Fibroblast of lung (primary cell): ENCODE data around the gene RBM38. TPM values are rescaled to one million over a fixed set of nuclear protein-coding genes. Genes with fewer than 3 reads are reported as not detected.

ENCODE experiments used
- DNase-seq, 2 donors: peaks; one replicate each; pipeline versions ENCODE4 v3.0.0 to v3.0.0-alpha.2; 2010; ENCODE audit warnings: low read depth in 2 of 2
- H2AFZ ChIP-seq: 2 replicates; pipeline ENCODE4 v1.5.1; 2012; ENCODE audit warnings: low read length, control low read depth, inconsistent platforms
- H3K27ac ChIP-seq: 2 replicates; pipeline ENCODE4 v1.5.1; 2011; ENCODE audit warnings: low read length, control low read depth; ENCODE audit not compliant: insufficient read depth
- H3K27me3 ChIP-seq: 2 replicates; pipeline ENCODE4 v1.5.1; 2011; ENCODE audit warnings: mild to moderate bottlenecking, low read length; ENCODE audit not compliant: control insufficient read depth, insufficient read depth
- H3K36me3 ChIP-seq: 2 replicates; pipeline ENCODE4 v1.5.1; 2011; ENCODE audit warnings: low read length; ENCODE audit not compliant: control insufficient read depth, insufficient read depth
- H3K4me1 ChIP-seq: 2 replicates; pipeline ENCODE4 v1.5.1; 2011; ENCODE audit warnings: low read length; ENCODE audit not compliant: control insufficient read depth, insufficient read depth; ENCODE audit errors: extremely low read depth
- H3K4me2 ChIP-seq: 2 replicates; pipeline ENCODE4 v1.5.1; 2011; ENCODE audit warnings: low read length, control low read depth; ENCODE audit not compliant: insufficient read depth; ENCODE audit errors: extremely low read depth
- H3K4me3 ChIP-seq, 4 experiments: fragments of 200-600 bp in 1 of 4; sonication (generic) in 1 of 4; replicated peaks in 1 of 4; 2 replicates each; pipeline ENCODE4 v1.5.1; 2011 to 2016; ENCODE audit warnings: low read length in 4 of 4, low read depth in 3 of 4, mild to moderate bottlenecking in 3 of 4, control low read depth in 2 of 4, inconsistent platforms in 1 of 4, mixed read lengths in 1 of 4; ENCODE audit not compliant: insufficient read depth in 1 of 4; ENCODE audit errors: control extremely low read depth in 1 of 4
- H3K79me2 ChIP-seq: 2 replicates; pipeline ENCODE4 v1.5.1; 2012; ENCODE audit warnings: mild to moderate bottlenecking, low read length, inconsistent platforms; ENCODE audit not compliant: control insufficient read depth, insufficient read depth
- H3K9ac ChIP-seq: 2 replicates; pipeline ENCODE4 v1.5.1; 2011; ENCODE audit warnings: mild to moderate bottlenecking, low read length, control low read depth; ENCODE audit not compliant: insufficient read depth
- H3K9me3 ChIP-seq: 2 replicates; pipeline ENCODE4 v1.5.1; 2012; ENCODE audit warnings: low read depth, low read length; ENCODE audit not compliant: control insufficient read depth, insufficient read depth
- H4K20me1 ChIP-seq: 2 replicates; pipeline ENCODE4 v1.5.1; 2011; ENCODE audit warnings: low read length; ENCODE audit not compliant: control insufficient read depth, insufficient read depth; ENCODE audit errors: extremely low read depth
- CTCF ChIP-seq, 2 donors: IDR thresholded peaks in 1 of 2; conservative IDR thresholded peaks in 1 of 2; 1 replicate in 1 of 2; 2 replicates in 1 of 2; pipeline ENCODE4 v1.5.1; 2011 to 2012; ENCODE audit warnings: low read length in 2 of 2, control low read depth in 1 of 2, inconsistent platforms in 1 of 2, low read depth in 1 of 2, mild to moderate bottlenecking in 1 of 2
- EZH2 ChIP-seq: IDR thresholded peaks from 2 replicates; pipeline ENCODE4 v1.5.1; 2012; ENCODE audit warnings: low read length, control low read depth, mild to moderate bottlenecking; ENCODE audit errors: missing control alignments
- polyA plus RNA-seq, 2 donors: library from polyadenylated mRNA; depleted of rRNA in 1 of 2; stranded (reverse) in 1 of 2; unstranded in 1 of 2; fragments of >200 nt; gene quantifications; 2 replicates each; pipeline ENCODE4 v1.2.1, GENCODE V29; 2011 to 2012; ENCODE audit warnings: missing spikeins in 1 of 2
- total RNA-seq: library from RNA; depleted of rRNA; stranded (reverse); fragments of >200 nt; gene quantifications from 2 replicates; pipeline ENCODE4 v1.2.1, GENCODE V29; 2014

RBM38 gene
- total and polyA plus RNA-seq, 2 donors (not counting 1 experiment from before 2014, with no cell fraction given) = 3.9 to 7.9 TPM

GRCh38 chr20:57458400-57459160, 67.4 kb downstream of the RBM38 start:
- Histone ChIP-seq H3K4me1 (no peaks in the 10 kb centered on the region), H3K9me3 (no peaks in the 10 kb centered on the region), H3K79me2 (no peaks in the 10 kb centered on the region), H3K9ac (no peak overlapping the region), H2AFZ (no peak overlapping the region), H3K27ac (no peak overlapping the region), H3K4me2 (no peak overlapping the region), H3K4me3 (no peak overlapping the region), H3K36me3 (no peaks in the 10 kb centered on the region), H3K27me3 (peaks cover 11% of the 10 kb centered on the region), H4K20me1 (no peaks in the 10 kb centered on the region)
- DNase-seq = peak in 1 of 2 donors; percentile 13
- TF ChIP-seq CTCF (conservative IDR thresholded peaks at IDR 0.05 in 1 of 2, IDR thresholded peaks at IDR 0.05 in 1 of 2; ENCODE audit: low read depth in 1 of 2, low read length in 2 of 2) (no peak), EZH2 (no peak)

Other genes starting within 250 kb of the RBM38 start
- under 0.01 TPM in 1 of 2 replicates, not detected in the other for gene BMP7, start 124.8 kb upstream of the RBM38 start, total RNA-seq
- not detected in 2 replicates for gene BMP7, start 124.8 kb upstream of the RBM38 start, polyA plus RNA-seq
- gene SPO11, start 61.6 kb upstream of the RBM38 start, total RNA-seq = not detected in 2 replicates
- not detected in 2 replicates for gene SPO11, start 61.6 kb upstream of the RBM38 start, polyA plus RNA-seq
- gene RAE1, start 40.1 kb upstream of the RBM38 start, total RNA-seq = 22.9 and 27.2 TPM in 2 replicates
- gene RAE1, start 40.1 kb upstream of the RBM38 start, polyA plus RNA-seq = 39.4 and 52.8 TPM in 2 replicates
- not detected in 2 replicates for gene CTCFL, start 133.7 kb downstream of the RBM38 start, total RNA-seq
- not detected in 2 replicates for gene CTCFL, start 133.7 kb downstream of the RBM38 start, polyA plus RNA-seq
- gene PCK1, start 169.7 kb downstream of the RBM38 start, total RNA-seq = under 0.01 TPM in 1 of 2 replicates, not detected in the other
- not detected in 2 replicates for gene PCK1, start 169.7 kb downstream of the RBM38 start, polyA plus RNA-seq
- gene ZBP1, start 229.0 kb downstream of the RBM38 start, total RNA-seq = not detected in 2 replicates
- gene ZBP1, start 229.0 kb downstream of the RBM38 start, polyA plus RNA-seq = not detected in 2 replicates